ENCODE results near the gene ATP2B2.

DNA sequence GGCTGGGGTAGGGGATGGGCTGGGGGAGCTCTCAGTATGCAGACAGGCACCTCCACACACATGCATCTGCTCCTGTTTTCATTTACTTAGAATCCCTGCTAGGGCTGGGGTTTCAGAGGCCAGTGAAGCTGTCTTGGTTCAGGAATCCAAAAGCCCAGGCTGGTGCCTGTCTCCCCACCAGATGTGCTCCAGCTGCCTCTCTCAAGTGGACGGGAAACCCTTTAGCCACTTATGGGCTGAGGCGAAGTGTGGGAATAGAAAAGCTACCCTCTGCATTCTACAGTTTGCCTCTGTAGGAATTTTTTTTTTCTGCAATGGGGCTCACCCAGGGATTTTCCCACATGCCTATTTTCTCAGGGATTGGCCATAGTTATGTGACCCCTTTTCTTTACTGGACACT lies 72.5 kb downstream of the ATP2B2 start:
- TF ChIP-seq, protein P1, sequence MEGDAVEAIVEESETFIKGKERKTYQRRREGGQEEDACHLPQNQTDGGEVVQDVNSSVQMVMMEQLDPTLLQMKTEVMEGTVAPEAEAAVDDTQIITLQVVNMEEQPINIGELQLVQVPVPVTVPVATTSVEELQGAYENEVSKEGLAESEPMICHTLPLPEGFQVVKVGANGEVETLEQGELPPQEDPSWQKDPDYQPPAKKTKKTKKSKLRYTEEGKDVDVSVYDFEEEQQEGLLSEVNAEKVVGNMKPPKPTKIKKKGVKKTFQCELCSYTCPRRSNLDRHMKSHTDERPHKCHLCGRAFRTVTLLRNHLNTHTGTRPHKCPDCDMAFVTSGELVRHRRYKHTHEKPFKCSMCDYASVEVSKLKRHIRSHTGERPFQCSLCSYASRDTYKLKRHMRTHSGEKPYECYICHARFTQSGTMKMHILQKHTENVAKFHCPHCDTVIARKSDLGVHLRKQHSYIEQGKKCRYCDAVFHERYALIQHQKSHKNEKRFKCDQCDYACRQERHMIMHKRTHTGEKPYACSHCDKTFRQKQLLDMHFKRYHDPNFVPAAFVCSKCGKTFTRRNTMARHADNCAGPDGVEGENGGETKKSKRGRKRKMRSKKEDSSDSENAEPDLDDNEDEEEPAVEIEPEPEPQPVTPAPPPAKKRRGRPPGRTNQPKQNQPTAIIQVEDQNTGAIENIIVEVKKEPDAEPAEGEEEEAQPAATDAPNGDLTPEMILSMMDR (IDR thresholded peaks at IDR 0.05; ENCODE audit: low read depth, low read length), result no peak
- no peak for TF ChIP-seq EZH2phosphoT487 (IDR thresholded peaks at IDR 0.05; ENCODE audit: low read depth)
